HEK293 (cell line): ENCODE data around the gene RASAL2.

Experiments
- CTCF ChIA-PET: fragments of 350-600 bp; formaldehyde crosslinking; extraction: SDS; loops from one replicate; lab custom pipeline; 2021; ENCODE audit warnings: antibody characterized with exemption; lab: Yijun Ruan, JAX
- POLR2A ChIA-PET: fragments of 300-600 bp; formaldehyde crosslinking; extraction: SDS; loops from one replicate; lab custom pipeline; 2020; ENCODE audit warnings: antibody characterized with exemption, inconsistent platforms; lab: Yijun Ruan, JAX
- H3K27ac ChIP-seq: fragments of 200-500 bp; sonication (Bioruptor generic); 2 replicates; pipeline ENCODE4 v1.5.1; 2014; ENCODE audit warnings: low read depth, low read length, control low read depth, inconsistent platforms; ENCODE audit errors: extremely low read depth
- H3K36me3 ChIP-seq, 2 experiments: fragments of 200-500 bp in 1 of 2; sonication (Bioruptor generic) in 1 of 2; 1 replicate in 1 of 2; 2 replicates in 1 of 2; pipeline ENCODE4 v1.5.1; 2014 to 2017; ENCODE audit warnings: inconsistent platforms in 2 of 2, low read length in 2 of 2; ENCODE audit not compliant: control insufficient read depth in 2 of 2, insufficient read depth in 1 of 2
- H3K4me1 ChIP-seq: fragments of 200-500 bp; sonication (Bioruptor generic); 2 replicates; pipeline ENCODE4 v1.5.1; 2014; ENCODE audit warnings: mild to moderate bottlenecking, low read length, inconsistent platforms; ENCODE audit not compliant: control insufficient read depth, insufficient read depth
- H3K4me3 ChIP-seq: 2 replicates; pipeline ENCODE4 v1.5.1; 2011; ENCODE audit warnings: low read depth, mild to moderate bottlenecking, control low read depth, low read length, moderate library complexity
- H3K9me3 ChIP-seq: fragments of 200-500 bp; sonication (Bioruptor generic); 2 replicates; pipeline ENCODE4 v1.5.1; 2014; ENCODE audit warnings: low read depth, low read length, inconsistent platforms; ENCODE audit not compliant: control insufficient read depth, insufficient read depth
- BCL11A ChIP-seq: fragments of 450-650 bp; formaldehyde crosslinking; IDR thresholded peaks from 2 replicates; pipeline ENCODE4 v1.5.1; 2016; ENCODE audit warnings: low read depth, missing biosample characterization, missing genetic modification characterization
- CTCF ChIP-seq: fragments of 450-650 bp; formaldehyde crosslinking; IDR thresholded peaks from 2 replicates; pipeline ENCODE4 v1.5.1; 2016; ENCODE audit warnings: missing biosample characterization, missing genetic modification characterization
- HOXA7 ChIP-seq: sonication (generic); formaldehyde crosslinking; IDR thresholded peaks from 2 replicates; pipeline ENCODE4 v1.8.1; 2022; ENCODE audit warnings: missing genetic modification reagents, borderline replicate concordance
- IKZF3 ChIP-seq: fragments of 450-650 bp; IDR thresholded peaks from 2 replicates; pipeline ENCODE4 v1.5.0; 2018; ENCODE audit warnings: missing biosample characterization, mild to moderate bottlenecking, missing genetic modification characterization, moderate library complexity
- MYNN ChIP-seq: fragments of 450-650 bp; formaldehyde crosslinking; IDR thresholded peaks from 2 replicates; pipeline ENCODE4 v1.5.1; 2016; ENCODE audit warnings: missing biosample characterization, missing genetic modification characterization, borderline replicate concordance
- ZBTB44 ChIP-seq: fragments of 450-650 bp; IDR thresholded peaks from 2 replicates; pipeline ENCODE4 v1.5.1; 2018; ENCODE audit warnings: missing biosample characterization, mild to moderate bottlenecking, missing genetic modification characterization
- ZFP69B ChIP-seq: fragments of 450-650 bp; formaldehyde crosslinking; IDR thresholded peaks from 2 replicates; pipeline ENCODE4 v1.5.1; 2016; ENCODE audit warnings: missing biosample characterization, missing genetic modification characterization
- ZNF132 ChIP-seq: fragments of 450-650 bp; formaldehyde crosslinking; IDR thresholded peaks from 2 replicates; pipeline ENCODE4 v1.5.1; 2017; ENCODE audit warnings: missing biosample characterization, missing genetic modification characterization, borderline replicate concordance
- ZNF19 ChIP-seq: fragments of 450-650 bp; formaldehyde crosslinking; IDR thresholded peaks from 2 replicates; pipeline ENCODE4; 2016; ENCODE audit warnings: missing biosample characterization, missing genetic modification characterization, low read depth
- ZNF211 ChIP-seq: fragments of 450-650 bp; formaldehyde crosslinking; IDR thresholded peaks from 2 replicates; pipeline ENCODE4 v1.5.1; 2016; ENCODE audit warnings: low read depth, missing biosample characterization, missing genetic modification characterization
- ZNF223 ChIP-seq: fragments of 450-650 bp; formaldehyde crosslinking; IDR thresholded peaks from 2 replicates; pipeline ENCODE4 v1.5.1; 2016; ENCODE audit warnings: missing biosample characterization, missing genetic modification characterization
- ZNF266 ChIP-seq: fragments of 450-650 bp; formaldehyde crosslinking; IDR thresholded peaks from 2 replicates; pipeline ENCODE4 v1.5.1; 2016; ENCODE audit warnings: missing biosample characterization, missing genetic modification characterization, low read depth
- ZNF501 ChIP-seq: fragments of 450-650 bp; formaldehyde crosslinking; IDR thresholded peaks from 2 replicates; pipeline ENCODE4 v1.5.1; 2016; ENCODE audit warnings: missing biosample characterization, missing genetic modification characterization
- ZNF585B ChIP-seq: fragments of 450-650 bp; formaldehyde crosslinking; IDR thresholded peaks from 2 replicates; pipeline ENCODE4 v1.5.1; 2016; ENCODE audit warnings: missing biosample characterization, missing genetic modification characterization
- TF ChIP-seq, protein P1 (sequence below): fragments of 450-650 bp; IDR thresholded peaks from 2 replicates; pipeline ENCODE4 v1.5.1; 2018; ENCODE audit warnings: missing biosample characterization, missing genetic modification characterization
- TF ChIP-seq, protein P2 (sequence below): fragments of 450-650 bp; formaldehyde crosslinking; IDR thresholded peaks from 2 replicates; pipeline ENCODE4 v1.5.1; 2017; ENCODE audit warnings: missing biosample characterization, missing genetic modification characterization

The RASAL2 gene

DNA sequence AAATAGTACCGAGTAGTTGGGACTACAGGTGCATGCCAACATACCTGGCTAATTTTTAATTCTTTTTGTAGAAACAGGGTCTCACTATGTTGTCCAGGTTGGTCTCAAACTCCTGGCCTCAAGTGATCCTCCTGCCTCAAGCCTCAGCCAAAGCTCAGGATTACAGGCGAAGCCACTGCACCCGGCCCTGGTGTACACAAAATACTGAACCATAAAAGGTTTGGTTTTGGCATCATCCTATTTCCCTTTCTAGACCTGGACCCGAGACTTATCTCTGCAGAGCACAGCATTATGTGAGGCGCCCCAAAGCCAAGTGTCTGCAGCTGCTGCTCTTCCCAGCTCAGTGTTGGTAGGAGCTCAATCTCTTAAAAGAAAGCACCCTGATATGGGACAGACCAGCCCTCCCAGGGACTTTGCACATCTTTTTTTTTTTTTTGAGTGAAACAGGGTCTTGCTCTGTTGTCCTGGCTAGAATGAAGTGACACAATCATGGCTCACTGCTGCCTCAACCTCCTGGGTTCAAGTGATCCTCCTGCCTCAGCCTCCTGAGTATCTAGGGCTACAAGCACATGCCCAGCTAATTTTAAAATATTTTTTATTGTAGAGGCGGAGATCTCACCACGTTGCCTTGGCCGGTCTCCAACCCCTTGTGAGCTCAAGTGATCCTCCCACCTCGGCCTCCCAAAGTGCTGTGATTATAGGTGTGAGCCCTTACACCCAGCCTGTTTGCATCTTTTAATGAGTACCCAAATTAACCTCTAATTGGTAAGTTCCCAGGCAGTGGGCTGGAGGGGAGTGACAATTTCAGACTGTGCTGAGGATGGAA lies 439.4 kb downstream of the RASAL2 start:
- no peaks in the 10 kb centered on the region; the same call in 1 of the 2 replicates for H3K4me1 ChIP-seq

More for the DNA sequence above, 439.4 kb downstream of the RASAL2 start:
- POLR2A ChIA-PET: no interaction called here
- H3K27ac ChIP-seq: no peak overlapping the region
- CTCF ChIA-PET: interaction anchor here (0.6 to 3.6 kb wide), 23 partner anchors 8 to 1012 kb away, joined by 3 to 39 read pairs (median 4); no protein-coding TSS in a partner anchor
- H3K4me3 ChIP-seq: no peak overlapping the region
- no peaks in the 10 kb centered on the region for H3K36me3 ChIP-seq
- no peaks in the 10 kb centered on the region for H3K9me3 ChIP-seq
- TF ChIP-seq HOXA7 (no peak), ZNF585B (tag by site-specific recombination) (no peak), ZNF211 (tag by site-specific recombination) (no peak), ZNF19 (tag by site-specific recombination) (no peak), ZNF223 (tag by site-specific recombination) (no peak), ZNF266 (no peak), BCL11A (no peak), ZNF132 (tag by site-specific recombination) (no peak), IKZF3 (tag by site-specific recombination) (no peak), ZFP69B (tag by site-specific recombination) (no peak), ZBTB44 (no peak), CTCF (tag by site-specific recombination) (no peak), ZNF501 (no peak), MYNN (tag by site-specific recombination) (no peak)
- TF ChIP-seq, protein P1, sequence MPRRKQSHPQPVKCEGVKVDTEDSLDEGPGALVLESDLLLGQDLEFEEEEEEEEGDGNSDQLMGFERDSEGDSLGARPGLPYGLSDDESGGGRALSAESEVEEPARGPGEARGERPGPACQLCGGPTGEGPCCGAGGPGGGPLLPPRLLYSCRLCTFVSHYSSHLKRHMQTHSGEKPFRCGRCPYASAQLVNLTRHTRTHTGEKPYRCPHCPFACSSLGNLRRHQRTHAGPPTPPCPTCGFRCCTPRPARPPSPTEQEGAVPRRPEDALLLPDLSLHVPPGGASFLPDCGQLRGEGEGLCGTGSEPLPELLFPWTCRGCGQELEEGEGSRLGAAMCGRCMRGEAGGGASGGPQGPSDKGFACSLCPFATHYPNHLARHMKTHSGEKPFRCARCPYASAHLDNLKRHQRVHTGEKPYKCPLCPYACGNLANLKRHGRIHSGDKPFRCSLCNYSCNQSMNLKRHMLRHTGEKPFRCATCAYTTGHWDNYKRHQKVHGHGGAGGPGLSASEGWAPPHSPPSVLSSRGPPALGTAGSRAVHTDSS (tag by site-specific recombination): no peak
- TF ChIP-seq, protein P2, sequence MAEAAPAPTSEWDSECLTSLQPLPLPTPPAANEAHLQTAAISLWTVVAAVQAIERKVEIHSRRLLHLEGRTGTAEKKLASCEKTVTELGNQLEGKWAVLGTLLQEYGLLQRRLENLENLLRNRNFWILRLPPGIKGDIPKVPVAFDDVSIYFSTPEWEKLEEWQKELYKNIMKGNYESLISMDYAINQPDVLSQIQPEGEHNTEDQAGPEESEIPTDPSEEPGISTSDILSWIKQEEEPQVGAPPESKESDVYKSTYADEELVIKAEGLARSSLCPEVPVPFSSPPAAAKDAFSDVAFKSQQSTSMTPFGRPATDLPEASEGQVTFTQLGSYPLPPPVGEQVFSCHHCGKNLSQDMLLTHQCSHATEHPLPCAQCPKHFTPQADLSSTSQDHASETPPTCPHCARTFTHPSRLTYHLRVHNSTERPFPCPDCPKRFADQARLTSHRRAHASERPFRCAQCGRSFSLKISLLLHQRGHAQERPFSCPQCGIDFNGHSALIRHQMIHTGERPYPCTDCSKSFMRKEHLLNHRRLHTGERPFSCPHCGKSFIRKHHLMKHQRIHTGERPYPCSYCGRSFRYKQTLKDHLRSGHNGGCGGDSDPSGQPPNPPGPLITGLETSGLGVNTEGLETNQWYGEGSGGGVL (tag by site-specific recombination): no peak
